ENCODE data around the gene PRKCZ.

DNA sequence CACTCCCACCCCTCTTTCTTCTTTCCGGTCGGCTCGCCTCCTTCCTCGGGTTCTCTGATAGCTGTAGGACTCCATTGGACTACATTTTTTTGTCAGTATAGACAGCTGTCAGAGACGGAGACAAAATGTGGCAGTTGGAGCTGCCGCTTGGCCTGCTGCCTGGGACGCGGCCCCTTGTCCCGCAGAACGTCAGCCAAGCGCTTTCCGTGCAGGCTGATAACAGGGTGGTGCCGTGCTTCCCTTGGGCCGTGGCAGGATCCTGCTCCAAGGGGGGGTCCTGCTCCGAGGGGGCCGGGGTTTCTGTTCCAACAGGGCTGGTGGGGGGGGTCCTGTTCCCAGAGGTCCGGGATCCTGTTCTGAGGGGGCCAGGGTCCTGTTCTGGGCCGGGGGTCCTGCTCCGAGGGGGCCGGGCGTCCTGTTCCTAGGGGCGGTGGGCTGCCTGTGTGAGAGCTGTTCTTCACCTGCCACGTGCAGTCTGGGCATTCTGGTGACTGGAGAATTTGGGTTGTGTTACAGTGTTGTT, 182.8 kb downstream of the PRKCZ start:
- TF ChIP-seq, protein P1, sequence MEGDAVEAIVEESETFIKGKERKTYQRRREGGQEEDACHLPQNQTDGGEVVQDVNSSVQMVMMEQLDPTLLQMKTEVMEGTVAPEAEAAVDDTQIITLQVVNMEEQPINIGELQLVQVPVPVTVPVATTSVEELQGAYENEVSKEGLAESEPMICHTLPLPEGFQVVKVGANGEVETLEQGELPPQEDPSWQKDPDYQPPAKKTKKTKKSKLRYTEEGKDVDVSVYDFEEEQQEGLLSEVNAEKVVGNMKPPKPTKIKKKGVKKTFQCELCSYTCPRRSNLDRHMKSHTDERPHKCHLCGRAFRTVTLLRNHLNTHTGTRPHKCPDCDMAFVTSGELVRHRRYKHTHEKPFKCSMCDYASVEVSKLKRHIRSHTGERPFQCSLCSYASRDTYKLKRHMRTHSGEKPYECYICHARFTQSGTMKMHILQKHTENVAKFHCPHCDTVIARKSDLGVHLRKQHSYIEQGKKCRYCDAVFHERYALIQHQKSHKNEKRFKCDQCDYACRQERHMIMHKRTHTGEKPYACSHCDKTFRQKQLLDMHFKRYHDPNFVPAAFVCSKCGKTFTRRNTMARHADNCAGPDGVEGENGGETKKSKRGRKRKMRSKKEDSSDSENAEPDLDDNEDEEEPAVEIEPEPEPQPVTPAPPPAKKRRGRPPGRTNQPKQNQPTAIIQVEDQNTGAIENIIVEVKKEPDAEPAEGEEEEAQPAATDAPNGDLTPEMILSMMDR (conservative IDR thresholded peaks at IDR 0.05; ENCODE audit: low read depth, low read length) = no peak
- TF ChIP-seq EZH2 (IDR thresholded peaks at IDR 0.05; ENCODE audit: low read length, unreplicated experiment) = no peak

Data from PC-3 (cell line).